Stimulated activated CD8-positive, alpha-beta memory T cell treated with anti-CD3 and anti-CD28 coated beads, Interleukin-15, amount 100 ng/mL, for 24 hours (primary cell): ENCODE data around the gene ASIC1.

Experiments
- DNase-seq: peaks from one replicate; pipeline ENCODE4 v3.0.0-alpha.2; 2020; ENCODE audit warnings: low read depth

ASIC1 gene

GRCh38 chr12:50107416-50108268 lies 50.2 kb downstream of the ASIC1 start:
- DNase-seq: no peak

GRCh38 chr12:50109319-50109718 lies 51.9 kb downstream of the ASIC1 start:
- no peak for DNase-seq

GRCh38 chr12:50110127-50110761 lies 52.8 kb downstream of the ASIC1 start:
- no peak for DNase-seq

- no peak for DNase-seq
Observed at GRCh38 chr12:50110762-50111351, 53.5 kb downstream of the ASIC1 start.

GRCh38 chr12:50111395-50111692 lies 53.9 kb downstream of the ASIC1 start:
- no peak for DNase-seq

GRCh38 chr12:50111693-50112455 lies 54.5 kb downstream of the ASIC1 start, which contains the start of gene COX14:
Gene COX14 (plus strand): TSS chr12:50112236. CDS start chr12:50120044, 7,808 bp downstream.
- peak; percentile 97 for DNase-seq

GRCh38 chr12:50112456-50113218 lies 55.2 kb downstream of the ASIC1 start:
- peak; percentile 13 for DNase-seq

- DNase-seq: no peak
Observed at GRCh38 chr12:50117057-50117622, 59.7 kb downstream of the ASIC1 start.

- DNase-seq: no peak
Observed at GRCh38 chr12:50119387-50119786, 62.0 kb downstream of the ASIC1 start.

GRCh38 chr12:50120521-50120920 lies 63.1 kb downstream of the ASIC1 start:
- no peak for DNase-seq

- DNase-seq: no peak
Observed at GRCh38 chr12:50120953-50121352, 63.6 kb downstream of the ASIC1 start.

- DNase-seq: no peak
Observed at GRCh38 chr12:50121641-50122040, 64.2 kb downstream of the ASIC1 start.

- DNase-seq: no peak
Observed at GRCh38 chr12:50123203-50123602, 65.8 kb downstream of the ASIC1 start.

GRCh38 chr12:50127546-50127945 lies 70.2 kb downstream of the ASIC1 start:
- DNase-seq: no peak

GRCh38 chr12:50129290-50129689 lies 71.9 kb downstream of the ASIC1 start:
- DNase-seq: no peak

GRCh38 chr12:50132505-50133135 lies 75.2 kb downstream of the ASIC1 start:
- no peak for DNase-seq
